SHP77 (cell line): ENCODE measurements around the gene NOXA1.

Source experiments
- DNase-seq, 2 experiments: peaks; one replicate each; lab custom pipeline; 2025; lab: John Stamatoyannopoulos, UW

The NOXA1 gene

GRCh38 chr9:137426018-137426681 is 3.0 kb downstream of the NOXA1 start:
- DNase-seq, result no peak

- DNase-seq, result no peak
These were observed 4.5 kb downstream of the NOXA1 start for GRCh38 chr9:137427454-137428310.

GRCh38 chr9:137428311-137428630 is 5.1 kb downstream of the NOXA1 start:
- no peak for DNase-seq

GRCh38 chr9:137428841-137429545 is 5.8 kb downstream of the NOXA1 start:
- peak in 1 of 2 experiments; percentile 27 for DNase-seq

GRCh38 chr9:137429546-137429890 is 6.3 kb downstream of the NOXA1 start:
- DNase-seq, result no peak

- DNase-seq, result peak in 1 of 2 experiments; percentile 32
These were observed 7.0 kb downstream of the NOXA1 start for GRCh38 chr9:137429974-137430722.

GRCh38 chr9:137430723-137431415 is 7.7 kb downstream of the NOXA1 start:
- no peak for DNase-seq

- DNase-seq, result no peak
These were observed 8.3 kb downstream of the NOXA1 start for GRCh38 chr9:137431416-137431931.

GRCh38 chr9:137432687-137433348 is 9.6 kb downstream of the NOXA1 start:
- DNase-seq, result no peak

- DNase-seq, result no peak
These were observed 10.2 kb downstream of the NOXA1 start for GRCh38 chr9:137433349-137433915.

- DNase-seq, result no peak
These were observed 10.8 kb downstream of the NOXA1 start for GRCh38 chr9:137433916-137434431.

GRCh38 chr9:137434498-137435380 is 11.5 kb downstream of the NOXA1 start:
- DNase-seq, result no peak

GRCh38 chr9:137435381-137435891 is 12.2 kb downstream of the NOXA1 start:
- no peak for DNase-seq

GRCh38 chr9:137435980-137436760 is 13.0 kb downstream of the NOXA1 start:
- peak in 1 of 2 experiments; percentile 24 for DNase-seq

- DNase-seq, result no peak
These were observed 13.8 kb downstream of the NOXA1 start for GRCh38 chr9:137436761-137437600.

- no peak for DNase-seq
These were observed 14.7 kb downstream of the NOXA1 start for GRCh38 chr9:137437691-137438590.
